ENCODE data around the gene CDC27. TPM values are rescaled to one million over a fixed set of nuclear protein-coding genes. Genes with fewer than 3 reads are reported as not detected.

Gene CDC27
- total RNA-seq, 1 experiment from 2014 or later, result 83.3 TPM

DNA sequence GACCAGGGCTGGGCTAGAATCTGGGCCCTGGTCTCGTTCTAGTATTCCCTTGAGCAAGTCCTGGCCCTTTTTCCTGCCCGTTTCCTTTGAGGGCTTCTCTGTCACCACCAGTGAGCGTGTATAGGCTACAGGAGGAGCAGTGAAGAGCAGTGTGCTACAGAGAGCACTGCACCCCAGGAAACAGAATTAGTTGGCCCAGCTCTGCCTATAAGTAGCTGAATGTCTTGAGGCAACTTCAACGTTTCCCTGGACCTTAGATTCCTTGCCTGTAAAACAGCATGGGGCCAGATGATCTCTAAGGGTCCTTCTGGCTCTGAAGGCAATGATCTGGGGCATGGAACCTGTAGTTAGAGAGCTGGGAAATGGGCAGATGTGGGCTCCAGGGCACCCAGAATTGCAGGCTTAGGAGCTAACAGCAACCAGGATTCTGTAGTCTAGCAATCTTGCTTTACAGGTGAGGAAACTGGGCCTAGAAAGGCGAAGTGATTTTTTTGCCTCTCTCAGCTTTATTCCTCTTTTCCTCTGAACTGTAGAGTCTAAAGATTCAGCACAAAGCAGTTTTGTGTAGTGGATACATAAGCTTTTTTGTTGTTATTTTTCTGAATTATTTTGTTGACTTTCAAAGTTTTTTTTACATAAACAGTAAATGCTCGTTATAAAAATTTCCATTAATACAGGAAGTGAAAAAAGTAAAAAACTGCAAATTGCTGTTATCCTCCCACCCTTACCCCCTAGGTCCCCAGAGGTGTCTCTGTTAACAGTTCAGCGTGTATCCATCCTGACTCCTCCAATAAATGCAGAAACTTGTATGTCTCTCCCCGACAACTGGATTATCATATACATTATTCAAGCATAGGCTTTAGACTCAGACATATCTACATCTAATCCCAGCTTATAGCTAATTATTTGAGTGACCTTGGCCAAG, 18.3 kb upstream of the CDC27 start:
- CTCF ChIA-PET, result interaction anchor here (1.6 kb wide), 1 partner anchor 23 kb away, joined by 3 read pairs; no protein-coding TSS in a partner anchor
- Mint-ChIP-seq H3K27ac (no peak overlapping the region), H3K4me3 (no peak overlapping the region), H3K27me3 (ENCODE audit: low read depth) (peaks cover 10% of the 10 kb centered on the region; the same call in 1 of the 2 replicates), H3K4me1 (peaks cover 21% of the 10 kb centered on the region), H3K9me3 (no peaks in the 10 kb centered on the region), H3K36me3 (no peaks in the 10 kb centered on the region)
- DNase-seq (ENCODE audit: low spot score), result no peak
- POLR2A ChIA-PET, result no interaction called here
- no peak for ATAC-seq
- TF ChIP-seq, protein P1, sequence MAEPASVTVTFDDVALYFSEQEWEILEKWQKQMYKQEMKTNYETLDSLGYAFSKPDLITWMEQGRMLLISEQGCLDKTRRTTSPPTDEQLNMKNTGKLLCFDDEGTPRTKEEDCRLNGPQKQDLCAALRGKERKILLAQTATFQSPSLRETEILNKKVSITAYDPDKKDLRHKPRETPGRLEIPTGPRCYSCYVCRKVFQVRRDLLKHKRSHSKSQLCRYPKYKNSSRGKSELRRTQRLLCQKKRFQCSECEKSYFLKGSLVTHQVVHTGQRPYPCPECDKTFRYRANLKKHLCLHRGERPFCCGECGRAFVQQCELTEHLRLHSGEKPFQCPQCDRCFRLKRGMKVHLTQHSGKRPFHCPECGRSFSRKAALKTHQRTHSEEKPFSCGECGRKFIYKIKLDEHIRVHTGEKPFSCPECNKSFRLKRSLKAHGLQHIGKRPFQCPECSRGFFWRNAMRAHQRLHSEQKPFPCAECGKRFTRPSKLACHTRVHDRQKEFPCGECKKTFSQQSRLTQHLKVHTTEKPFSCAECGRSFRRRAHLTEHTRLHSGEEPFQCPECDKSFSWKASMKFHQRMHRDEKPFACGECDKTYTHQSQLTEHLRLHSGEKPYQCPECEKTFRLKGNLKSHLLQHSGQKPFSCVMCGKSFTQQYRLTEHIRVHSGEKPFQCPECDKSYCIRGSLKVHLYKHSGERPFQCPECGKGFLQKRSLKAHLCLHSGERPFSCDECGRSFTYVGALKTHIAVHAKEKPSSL (CRISPR knock-in tag; conservative IDR thresholded peaks at IDR 0.05), result no peak
- TF ChIP-seq PRRX2 (CRISPR knock-in tag; IDR thresholded peaks at IDR 0.05) (no peak), ZBTB21 (CRISPR knock-in tag; IDR thresholded peaks at IDR 0.05; ENCODE audit: borderline replicate concordance) (no peak), TCF7 (CRISPR knock-in tag; IDR thresholded peaks at IDR 0.05; ENCODE audit: low read depth) (no peak), ESRRA (CRISPR knock-in tag; IDR thresholded peaks at IDR 0.05; ENCODE audit: borderline replicate concordance) (no peak), JUN (CRISPR knock-in tag; IDR thresholded peaks at IDR 0.05) (no peak), ZNF219 (CRISPR knock-in tag; IDR thresholded peaks at IDR 0.05; ENCODE audit: borderline replicate concordance) (no peak), ZNF263 (CRISPR knock-in tag; IDR thresholded peaks at IDR 0.05; ENCODE audit: low read depth) (no peak), TEAD1 (CRISPR knock-in tag; IDR thresholded peaks at IDR 0.05) (no peak), SOX15 (CRISPR knock-in tag; IDR thresholded peaks at IDR 0.05) (no peak)
- TF ChIP-seq, protein P2, sequence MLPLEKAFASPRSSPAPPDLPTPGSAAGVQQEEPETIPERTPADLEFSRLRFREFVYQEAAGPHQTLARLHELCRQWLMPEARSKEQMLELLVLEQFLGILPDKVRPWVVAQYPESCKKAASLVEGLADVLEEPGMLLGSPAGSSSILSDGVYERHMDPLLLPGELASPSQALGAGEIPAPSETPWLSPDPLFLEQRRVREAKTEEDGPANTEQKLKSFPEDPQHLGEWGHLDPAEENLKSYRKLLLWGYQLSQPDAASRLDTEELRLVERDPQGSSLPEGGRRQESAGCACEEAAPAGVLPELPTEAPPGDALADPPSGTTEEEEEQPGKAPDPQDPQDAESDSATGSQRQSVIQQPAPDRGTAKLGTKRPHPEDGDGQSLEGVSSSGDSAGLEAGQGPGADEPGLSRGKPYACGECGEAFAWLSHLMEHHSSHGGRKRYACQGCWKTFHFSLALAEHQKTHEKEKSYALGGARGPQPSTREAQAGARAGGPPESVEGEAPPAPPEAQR (CRISPR knock-in tag; IDR thresholded peaks at IDR 0.05), result no peak
- TF ChIP-seq, protein P3, sequence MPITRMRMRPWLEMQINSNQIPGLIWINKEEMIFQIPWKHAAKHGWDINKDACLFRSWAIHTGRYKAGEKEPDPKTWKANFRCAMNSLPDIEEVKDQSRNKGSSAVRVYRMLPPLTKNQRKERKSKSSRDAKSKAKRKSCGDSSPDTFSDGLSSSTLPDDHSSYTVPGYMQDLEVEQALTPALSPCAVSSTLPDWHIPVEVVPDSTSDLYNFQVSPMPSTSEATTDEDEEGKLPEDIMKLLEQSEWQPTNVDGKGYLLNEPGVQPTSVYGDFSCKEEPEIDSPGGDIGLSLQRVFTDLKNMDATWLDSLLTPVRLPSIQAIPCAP (CRISPR knock-in tag; IDR thresholded peaks at IDR 0.05), result no peak
- TF ChIP-seq, protein P4, sequence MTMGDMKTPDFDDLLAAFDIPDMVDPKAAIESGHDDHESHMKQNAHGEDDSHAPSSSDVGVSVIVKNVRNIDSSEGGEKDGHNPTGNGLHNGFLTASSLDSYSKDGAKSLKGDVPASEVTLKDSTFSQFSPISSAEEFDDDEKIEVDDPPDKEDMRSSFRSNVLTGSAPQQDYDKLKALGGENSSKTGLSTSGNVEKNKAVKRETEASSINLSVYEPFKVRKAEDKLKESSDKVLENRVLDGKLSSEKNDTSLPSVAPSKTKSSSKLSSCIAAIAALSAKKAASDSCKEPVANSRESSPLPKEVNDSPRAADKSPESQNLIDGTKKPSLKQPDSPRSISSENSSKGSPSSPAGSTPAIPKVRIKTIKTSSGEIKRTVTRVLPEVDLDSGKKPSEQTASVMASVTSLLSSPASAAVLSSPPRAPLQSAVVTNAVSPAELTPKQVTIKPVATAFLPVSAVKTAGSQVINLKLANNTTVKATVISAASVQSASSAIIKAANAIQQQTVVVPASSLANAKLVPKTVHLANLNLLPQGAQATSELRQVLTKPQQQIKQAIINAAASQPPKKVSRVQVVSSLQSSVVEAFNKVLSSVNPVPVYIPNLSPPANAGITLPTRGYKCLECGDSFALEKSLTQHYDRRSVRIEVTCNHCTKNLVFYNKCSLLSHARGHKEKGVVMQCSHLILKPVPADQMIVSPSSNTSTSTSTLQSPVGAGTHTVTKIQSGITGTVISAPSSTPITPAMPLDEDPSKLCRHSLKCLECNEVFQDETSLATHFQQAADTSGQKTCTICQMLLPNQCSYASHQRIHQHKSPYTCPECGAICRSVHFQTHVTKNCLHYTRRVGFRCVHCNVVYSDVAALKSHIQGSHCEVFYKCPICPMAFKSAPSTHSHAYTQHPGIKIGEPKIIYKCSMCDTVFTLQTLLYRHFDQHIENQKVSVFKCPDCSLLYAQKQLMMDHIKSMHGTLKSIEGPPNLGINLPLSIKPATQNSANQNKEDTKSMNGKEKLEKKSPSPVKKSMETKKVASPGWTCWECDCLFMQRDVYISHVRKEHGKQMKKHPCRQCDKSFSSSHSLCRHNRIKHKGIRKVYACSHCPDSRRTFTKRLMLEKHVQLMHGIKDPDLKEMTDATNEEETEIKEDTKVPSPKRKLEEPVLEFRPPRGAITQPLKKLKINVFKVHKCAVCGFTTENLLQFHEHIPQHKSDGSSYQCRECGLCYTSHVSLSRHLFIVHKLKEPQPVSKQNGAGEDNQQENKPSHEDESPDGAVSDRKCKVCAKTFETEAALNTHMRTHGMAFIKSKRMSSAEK (CRISPR knock-in tag; IDR thresholded peaks at IDR 0.05; ENCODE audit: borderline replicate concordance), result no peak
- TF ChIP-seq, protein P5, sequence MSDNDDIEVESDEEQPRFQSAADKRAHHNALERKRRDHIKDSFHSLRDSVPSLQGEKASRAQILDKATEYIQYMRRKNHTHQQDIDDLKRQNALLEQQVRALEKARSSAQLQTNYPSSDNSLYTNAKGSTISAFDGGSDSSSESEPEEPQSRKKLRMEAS (CRISPR knock-in tag; IDR thresholded peaks at IDR 0.05), result no peak
- TF ChIP-seq, protein P6, sequence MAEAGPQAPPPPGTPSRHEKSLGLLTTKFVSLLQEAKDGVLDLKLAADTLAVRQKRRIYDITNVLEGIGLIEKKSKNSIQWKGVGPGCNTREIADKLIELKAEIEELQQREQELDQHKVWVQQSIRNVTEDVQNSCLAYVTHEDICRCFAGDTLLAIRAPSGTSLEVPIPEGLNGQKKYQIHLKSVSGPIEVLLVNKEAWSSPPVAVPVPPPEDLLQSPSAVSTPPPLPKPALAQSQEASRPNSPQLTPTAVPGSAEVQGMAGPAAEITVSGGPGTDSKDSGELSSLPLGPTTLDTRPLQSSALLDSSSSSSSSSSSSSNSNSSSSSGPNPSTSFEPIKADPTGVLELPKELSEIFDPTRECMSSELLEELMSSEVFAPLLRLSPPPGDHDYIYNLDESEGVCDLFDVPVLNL (CRISPR knock-in tag; IDR thresholded peaks at IDR 0.05; ENCODE audit: borderline replicate concordance, low read depth), result no peak
- TF ChIP-seq, protein P7, sequence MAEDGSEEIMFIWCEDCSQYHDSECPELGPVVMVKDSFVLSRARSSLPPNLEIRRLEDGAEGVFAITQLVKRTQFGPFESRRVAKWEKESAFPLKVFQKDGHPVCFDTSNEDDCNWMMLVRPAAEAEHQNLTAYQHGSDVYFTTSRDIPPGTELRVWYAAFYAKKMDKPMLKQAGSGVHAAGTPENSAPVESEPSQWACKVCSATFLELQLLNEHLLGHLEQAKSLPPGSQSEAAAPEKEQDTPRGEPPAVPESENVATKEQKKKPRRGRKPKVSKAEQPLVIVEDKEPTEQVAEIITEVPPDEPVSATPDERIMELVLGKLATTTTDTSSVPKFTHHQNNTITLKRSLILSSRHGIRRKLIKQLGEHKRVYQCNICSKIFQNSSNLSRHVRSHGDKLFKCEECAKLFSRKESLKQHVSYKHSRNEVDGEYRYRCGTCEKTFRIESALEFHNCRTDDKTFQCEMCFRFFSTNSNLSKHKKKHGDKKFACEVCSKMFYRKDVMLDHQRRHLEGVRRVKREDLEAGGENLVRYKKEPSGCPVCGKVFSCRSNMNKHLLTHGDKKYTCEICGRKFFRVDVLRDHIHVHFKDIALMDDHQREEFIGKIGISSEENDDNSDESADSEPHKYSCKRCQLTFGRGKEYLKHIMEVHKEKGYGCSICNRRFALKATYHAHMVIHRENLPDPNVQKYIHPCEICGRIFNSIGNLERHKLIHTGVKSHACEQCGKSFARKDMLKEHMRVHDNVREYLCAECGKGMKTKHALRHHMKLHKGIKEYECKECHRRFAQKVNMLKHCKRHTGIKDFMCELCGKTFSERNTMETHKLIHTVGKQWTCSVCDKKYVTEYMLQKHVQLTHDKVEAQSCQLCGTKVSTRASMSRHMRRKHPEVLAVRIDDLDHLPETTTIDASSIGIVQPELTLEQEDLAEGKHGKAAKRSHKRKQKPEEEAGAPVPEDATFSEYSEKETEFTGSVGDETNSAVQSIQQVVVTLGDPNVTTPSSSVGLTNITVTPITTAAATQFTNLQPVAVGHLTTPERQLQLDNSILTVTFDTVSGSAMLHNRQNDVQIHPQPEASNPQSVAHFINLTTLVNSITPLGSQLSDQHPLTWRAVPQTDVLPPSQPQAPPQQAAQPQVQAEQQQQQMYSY (CRISPR knock-in tag; IDR thresholded peaks at IDR 0.05), result no peak
- TF ChIP-seq, protein P8, sequence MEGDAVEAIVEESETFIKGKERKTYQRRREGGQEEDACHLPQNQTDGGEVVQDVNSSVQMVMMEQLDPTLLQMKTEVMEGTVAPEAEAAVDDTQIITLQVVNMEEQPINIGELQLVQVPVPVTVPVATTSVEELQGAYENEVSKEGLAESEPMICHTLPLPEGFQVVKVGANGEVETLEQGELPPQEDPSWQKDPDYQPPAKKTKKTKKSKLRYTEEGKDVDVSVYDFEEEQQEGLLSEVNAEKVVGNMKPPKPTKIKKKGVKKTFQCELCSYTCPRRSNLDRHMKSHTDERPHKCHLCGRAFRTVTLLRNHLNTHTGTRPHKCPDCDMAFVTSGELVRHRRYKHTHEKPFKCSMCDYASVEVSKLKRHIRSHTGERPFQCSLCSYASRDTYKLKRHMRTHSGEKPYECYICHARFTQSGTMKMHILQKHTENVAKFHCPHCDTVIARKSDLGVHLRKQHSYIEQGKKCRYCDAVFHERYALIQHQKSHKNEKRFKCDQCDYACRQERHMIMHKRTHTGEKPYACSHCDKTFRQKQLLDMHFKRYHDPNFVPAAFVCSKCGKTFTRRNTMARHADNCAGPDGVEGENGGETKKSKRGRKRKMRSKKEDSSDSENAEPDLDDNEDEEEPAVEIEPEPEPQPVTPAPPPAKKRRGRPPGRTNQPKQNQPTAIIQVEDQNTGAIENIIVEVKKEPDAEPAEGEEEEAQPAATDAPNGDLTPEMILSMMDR (IDR thresholded peaks at IDR 0.05), result no peak

Data from WTC11 (cell line).